Amniotic epithelial cell (primary cell): ENCODE data around the gene MB21D2.

Source experiments
- DNase-seq: peaks from one replicate; pipeline ENCODE4 v3.0.0-alpha.2; 2010; ENCODE audit warnings: low read depth

Gene MB21D2

GRCh38 chr3:192890347-192891335 is 27.0 kb downstream of the MB21D2 start:
- no peak for DNase-seq

- DNase-seq: no peak
Observed at GRCh38 chr3:192889679-192890078, 28.0 kb downstream of the MB21D2 start.

GRCh38 chr3:192888190-192888589 is 29.5 kb downstream of the MB21D2 start:
- DNase-seq: no peak

- DNase-seq: no peak
Observed at GRCh38 chr3:192887701-192888100, 30.0 kb downstream of the MB21D2 start.

- DNase-seq: peak; percentile 46
Observed at GRCh38 chr3:192887047-192887446, 30.6 kb downstream of the MB21D2 start.

- peak; percentile 66 for DNase-seq
Observed at GRCh38 chr3:192884777-192885773, 32.6 kb downstream of the MB21D2 start.

GRCh38 chr3:192883512-192883911 is 34.1 kb downstream of the MB21D2 start:
- DNase-seq: no peak

- DNase-seq: no peak
Observed at GRCh38 chr3:192881159-192881786, 36.4 kb downstream of the MB21D2 start.

GRCh38 chr3:192880313-192880712 is 37.3 kb downstream of the MB21D2 start:
- DNase-seq: no peak

- peak; percentile 99 for DNase-seq
Observed at GRCh38 chr3:192879346-192880031, 38.2 kb downstream of the MB21D2 start.

GRCh38 chr3:192875971-192876565 is 41.6 kb downstream of the MB21D2 start:
- peak; percentile 82 for DNase-seq

GRCh38 chr3:192870822-192871221 is 46.8 kb downstream of the MB21D2 start:
- DNase-seq: no peak

GRCh38 chr3:192869131-192870031 is 48.3 kb downstream of the MB21D2 start:
- no peak for DNase-seq

- peak; percentile 70 for DNase-seq
Observed at GRCh38 chr3:192867645-192868044, 50.0 kb downstream of the MB21D2 start.

GRCh38 chr3:192866804-192867203 is 50.9 kb downstream of the MB21D2 start:
- DNase-seq: no peak

GRCh38 chr3:192864941-192865340 is 52.7 kb downstream of the MB21D2 start:
- DNase-seq: no peak

- DNase-seq: no peak
Observed at GRCh38 chr3:192863091-192863420, 54.6 kb downstream of the MB21D2 start.

GRCh38 chr3:192862408-192863090 is 55.1 kb downstream of the MB21D2 start:
- DNase-seq: no peak

GRCh38 chr3:192861972-192862371 is 55.7 kb downstream of the MB21D2 start:
- DNase-seq: no peak
